A673 (cell line): ENCODE data around the gene MYO18A. TPM values are rescaled to one million over a fixed set of nuclear protein-coding genes. Genes with fewer than 3 reads are reported as not detected.

Source experiments
- BruUV-seq: library from RNA; stranded (reverse); fragments of 400-500 nt; replicated peaks from 2 replicates; lab custom pipeline; 2021; lab: Mats Ljungman, UMichigan
- CTCF ChIA-PET: fragments of 300-600 bp; sonication (Branson Sonifier 250); formaldehyde crosslinking; loops from one replicate; lab custom pipeline; 2022; ENCODE audit warnings: antibody characterized with exemption; lab: Charles Lee
- POLR2A ChIA-PET: fragments of 300-600 bp; sonication (Branson Sonifier 250); formaldehyde crosslinking; loops from one replicate; lab custom pipeline; 2022; ENCODE audit warnings: antibody characterized with exemption; ENCODE audit not compliant: low non-redundant PET; lab: Charles Lee
- DNase-seq: peaks from one replicate; pipeline ENCODE4 v3.0.0-alpha.2; 2015; ENCODE audit warnings: low spot score
- H3K27ac ChIP-seq: fragments of 200-600 bp; sonication (generic); 2 replicates; pipeline ENCODE4 v1.5.1; 2016; ENCODE audit warnings: mixed run types, low read depth, mild to moderate bottlenecking, mixed read lengths, antibody characterized with exemption, low read length; ENCODE audit not compliant: poor library complexity, severe bottlenecking
- H3K27me3 ChIP-seq: fragments of 200-600 bp; sonication (generic); replicated peaks from 2 replicates; pipeline ENCODE4 v1.6.1; 2017; ENCODE audit warnings: mixed run types, low read depth, mild to moderate bottlenecking, mixed read lengths, antibody characterized with exemption, low read length; ENCODE audit not compliant: insufficient read depth, poor library complexity
- H3K36me3 ChIP-seq: fragments of 200-600 bp; sonication (generic); 2 replicates; pipeline ENCODE4 v1.6.1; 2016; ENCODE audit warnings: mixed run types, mild to moderate bottlenecking, mixed read lengths, antibody characterized with exemption, low read length; ENCODE audit not compliant: insufficient read depth, poor library complexity, severe bottlenecking
- H3K4me1 ChIP-seq: fragments of 200-600 bp; sonication (generic); 2 replicates; pipeline ENCODE4 v1.6.1; 2017; ENCODE audit warnings: mixed run types, mild to moderate bottlenecking, mixed read lengths, antibody characterized with exemption, low read length; ENCODE audit not compliant: insufficient read depth, poor library complexity, severe bottlenecking
- H3K4me3 ChIP-seq: fragments of 200-600 bp; sonication (generic); 2 replicates; pipeline ENCODE4 v1.5.1; 2016; ENCODE audit warnings: low read depth, mixed run types, mild to moderate bottlenecking, mixed read lengths, low read length; ENCODE audit not compliant: poor library complexity, severe bottlenecking
- H3K9me3 ChIP-seq: fragments of 200-600 bp; sonication (generic); 2 replicates; pipeline ENCODE4 v1.6.1; 2016; ENCODE audit warnings: mixed run types, low read depth, mild to moderate bottlenecking, mixed read lengths, antibody characterized with exemption, low read length; ENCODE audit not compliant: poor library complexity, severe bottlenecking
- EZH2 ChIP-seq: fragments of 200-600 bp; sonication (generic); IDR thresholded peaks from 2 replicates; pipeline ENCODE4 v1.6.1; 2017; ENCODE audit warnings: borderline replicate concordance, low read depth, mild to moderate bottlenecking, mixed read lengths, antibody characterized with exemption, low read length; ENCODE audit not compliant: poor library complexity, severe bottlenecking
- intact Hi-C: fragments of 100-400 bp; cut with micrococcal nuclease; formaldehyde crosslinking; loops from one replicate; pipeline ENCODE4 v1.10.0; 2022; ENCODE audit not compliant: unreplicated experiment
- total RNA-seq: library from RNA; stranded (reverse); gene quantifications from 2 replicates; pipeline ENCODE4 v1.2.3, GENCODE V29; 2021
- TF ChIP-seq, protein P1 (sequence below): fragments of 300-800, 200-600 bp; sonication (generic); conservative IDR thresholded peaks from 2 replicates; pipeline ENCODE4 v1.5.1; 2017; ENCODE audit warnings: low read depth, mild to moderate bottlenecking, antibody characterized with exemption, low read length, moderate library complexity, mixed read lengths

MYO18A gene
- total RNA-seq, 1 experiment from 2014 or later = 26.6 TPM

DNA sequence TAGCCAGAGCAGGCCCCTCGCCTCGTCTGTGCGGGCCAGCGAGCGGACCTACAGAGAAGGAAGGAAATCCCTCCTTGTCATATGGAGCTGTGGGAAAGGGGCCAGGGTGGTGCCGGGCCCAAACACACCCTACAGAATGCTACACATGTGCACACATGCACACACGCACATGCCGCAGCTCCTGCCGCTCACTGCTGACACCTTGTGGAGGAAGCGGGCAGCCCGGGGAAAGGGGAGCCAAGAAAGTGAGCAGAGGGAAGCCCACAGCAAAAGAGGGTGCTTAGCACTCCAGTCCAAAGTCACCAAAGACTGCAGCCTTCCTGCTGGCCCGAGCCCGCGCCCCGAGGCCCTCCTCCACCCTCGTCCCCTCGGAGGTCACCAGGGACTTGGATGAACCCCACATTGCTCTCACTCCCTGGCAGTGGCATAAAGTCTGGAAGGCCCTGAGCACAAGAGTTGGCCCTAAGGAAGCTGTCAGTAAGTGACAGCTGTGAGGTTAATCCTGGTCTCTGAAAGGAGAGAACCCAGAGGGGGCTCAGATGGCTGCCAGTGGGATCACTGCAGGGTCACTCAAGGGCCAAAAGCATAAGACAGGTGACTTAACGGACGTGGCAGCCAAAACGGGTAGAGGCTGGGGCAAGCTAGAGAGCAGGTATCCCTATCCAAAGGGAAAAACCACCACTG, 68.2 kb downstream of the MYO18A start:
- intact Hi-C loops = loop anchor here (1.0 to 5.0 kb wide), 2 partner anchors 70 to 147 kb away; partner anchors contain the start of gene PIPOX
- ChIA-PET POLR2A (interaction anchor here (0.8 kb wide), 1 partner anchor 140 kb away, joined by 3 read pairs; no protein-coding TSS in a partner anchor), CTCF (interaction anchor here (0.5 to 11.8 kb wide), 13 partner anchors 12 to 1601 kb away, joined by 3 to 309 read pairs (median 4); partner anchors contain the start of gene PHF12)
- Histone ChIP-seq H3K4me1 (peaks cover 35% of the 10 kb centered on the region), H3K27ac (peak overlapping the region; percentile 32), H3K27me3 (no peaks in the 10 kb centered on the region), H3K9me3 (no peaks in the 10 kb centered on the region), H3K4me3 (no peak overlapping the region), H3K36me3 (no peaks in the 10 kb centered on the region)
- DNase-seq = peak; percentile 92
- BruUV-seq = no TSS peak
- TF ChIP-seq EZH2 = no peak
- TF ChIP-seq, protein P1, sequence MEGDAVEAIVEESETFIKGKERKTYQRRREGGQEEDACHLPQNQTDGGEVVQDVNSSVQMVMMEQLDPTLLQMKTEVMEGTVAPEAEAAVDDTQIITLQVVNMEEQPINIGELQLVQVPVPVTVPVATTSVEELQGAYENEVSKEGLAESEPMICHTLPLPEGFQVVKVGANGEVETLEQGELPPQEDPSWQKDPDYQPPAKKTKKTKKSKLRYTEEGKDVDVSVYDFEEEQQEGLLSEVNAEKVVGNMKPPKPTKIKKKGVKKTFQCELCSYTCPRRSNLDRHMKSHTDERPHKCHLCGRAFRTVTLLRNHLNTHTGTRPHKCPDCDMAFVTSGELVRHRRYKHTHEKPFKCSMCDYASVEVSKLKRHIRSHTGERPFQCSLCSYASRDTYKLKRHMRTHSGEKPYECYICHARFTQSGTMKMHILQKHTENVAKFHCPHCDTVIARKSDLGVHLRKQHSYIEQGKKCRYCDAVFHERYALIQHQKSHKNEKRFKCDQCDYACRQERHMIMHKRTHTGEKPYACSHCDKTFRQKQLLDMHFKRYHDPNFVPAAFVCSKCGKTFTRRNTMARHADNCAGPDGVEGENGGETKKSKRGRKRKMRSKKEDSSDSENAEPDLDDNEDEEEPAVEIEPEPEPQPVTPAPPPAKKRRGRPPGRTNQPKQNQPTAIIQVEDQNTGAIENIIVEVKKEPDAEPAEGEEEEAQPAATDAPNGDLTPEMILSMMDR = peak; percentile 99

- POLR2A ChIA-PET = no interaction called here
- TF ChIP-seq, protein P1 = no peak
- TF ChIP-seq EZH2 = no peak
- no peak overlapping the region for H3K27ac ChIP-seq
- BruUV-seq = no TSS peak
- intact Hi-C loops = loop anchor here (5.0 kb wide), 1 partner anchor 68 kb away; the partner anchor contains the start of gene PIPOX
- CTCF ChIA-PET = interaction anchor here (11.8 kb wide), 1 partner anchor 146 kb away, joined by 309 read pairs; no protein-coding TSS in a partner anchor
- H3K9me3 ChIP-seq = no peaks in the 10 kb centered on the region
- H3K36me3 ChIP-seq = no peaks in the 10 kb centered on the region
- DNase-seq = no peak
- H3K27me3 ChIP-seq = no peaks in the 10 kb centered on the region
- H3K4me3 ChIP-seq = no peak overlapping the region
- peaks cover 26% of the 10 kb centered on the region for H3K4me1 ChIP-seq
These were observed 69.8 kb downstream of the MYO18A start for GRCh38 chr17:29110372-29110757.

GRCh38 chr17:29109477-29110371, 70.5 kb downstream of the MYO18A start:
- Histone ChIP-seq H3K4me1 (peaks cover 26% of the 10 kb centered on the region), H3K36me3 (no peaks in the 10 kb centered on the region), H3K9me3 (no peaks in the 10 kb centered on the region), H3K27ac (no peak overlapping the region), H3K27me3 (no peaks in the 10 kb centered on the region), H3K4me3 (no peak overlapping the region)
- TF ChIP-seq, protein P1 = no peak
- no peak for TF ChIP-seq EZH2
- CTCF ChIA-PET = interaction anchor here (1.4 to 11.8 kb wide), 2 partner anchors 142 to 145 kb away, joined by 4 to 309 read pairs; no protein-coding TSS in a partner anchor
- intact Hi-C loops = loop anchor here (5.0 kb wide), 1 partner anchor 67 kb away; the partner anchor contains the start of gene PIPOX
- no TSS peak for BruUV-seq
- no peak for DNase-seq
- POLR2A ChIA-PET = interaction anchor here (0.6 kb wide), 1 partner anchor 66 kb away, joined by 3 read pairs; no protein-coding TSS in a partner anchor
